ENCODE measurements around the gene NTPCR. TPM values are rescaled to one million over a fixed set of nuclear protein-coding genes. Genes with fewer than 3 reads are reported as not detected.

NTPCR gene
- total RNA-seq, 1 experiment from 2014 or later, result 50.0 TPM

- intact Hi-C loops (cut with micrococcal nuclease; ENCODE audit: unreplicated experiment), result no loop called here
- POLR2A ChIA-PET (ENCODE audit: low non-redundant PET), result no interaction called here
- Histone ChIP-seq H3K27me3 (replicated peaks; ENCODE audit: insufficient read depth, low read depth, low read length, poor library complexity) (no peaks in the 10 kb centered on the region), H3K4me1 (ENCODE audit: insufficient read depth, low read length, poor library complexity, severe bottlenecking) (peaks cover 7% of the 10 kb centered on the region), H3K4me3 (ENCODE audit: low read depth, low read length, poor library complexity, severe bottlenecking) (no peak overlapping the region), H3K36me3 (ENCODE audit: insufficient read depth, low read length, poor library complexity, severe bottlenecking) (no peaks in the 10 kb centered on the region), H3K9me3 (ENCODE audit: low read depth, low read length, poor library complexity, severe bottlenecking) (no peaks in the 10 kb centered on the region), H3K27ac (ENCODE audit: low read depth, low read length, poor library complexity, severe bottlenecking) (no peak overlapping the region)
- no peak for DNase-seq (ENCODE audit: low spot score)
- TF ChIP-seq EZH2 (IDR thresholded peaks at IDR 0.05; ENCODE audit: borderline replicate concordance, low read depth, low read length, poor library complexity, severe bottlenecking), result no peak
- TF ChIP-seq, protein P1, sequence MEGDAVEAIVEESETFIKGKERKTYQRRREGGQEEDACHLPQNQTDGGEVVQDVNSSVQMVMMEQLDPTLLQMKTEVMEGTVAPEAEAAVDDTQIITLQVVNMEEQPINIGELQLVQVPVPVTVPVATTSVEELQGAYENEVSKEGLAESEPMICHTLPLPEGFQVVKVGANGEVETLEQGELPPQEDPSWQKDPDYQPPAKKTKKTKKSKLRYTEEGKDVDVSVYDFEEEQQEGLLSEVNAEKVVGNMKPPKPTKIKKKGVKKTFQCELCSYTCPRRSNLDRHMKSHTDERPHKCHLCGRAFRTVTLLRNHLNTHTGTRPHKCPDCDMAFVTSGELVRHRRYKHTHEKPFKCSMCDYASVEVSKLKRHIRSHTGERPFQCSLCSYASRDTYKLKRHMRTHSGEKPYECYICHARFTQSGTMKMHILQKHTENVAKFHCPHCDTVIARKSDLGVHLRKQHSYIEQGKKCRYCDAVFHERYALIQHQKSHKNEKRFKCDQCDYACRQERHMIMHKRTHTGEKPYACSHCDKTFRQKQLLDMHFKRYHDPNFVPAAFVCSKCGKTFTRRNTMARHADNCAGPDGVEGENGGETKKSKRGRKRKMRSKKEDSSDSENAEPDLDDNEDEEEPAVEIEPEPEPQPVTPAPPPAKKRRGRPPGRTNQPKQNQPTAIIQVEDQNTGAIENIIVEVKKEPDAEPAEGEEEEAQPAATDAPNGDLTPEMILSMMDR (conservative IDR thresholded peaks at IDR 0.05; ENCODE audit: low read depth, low read length), result no peak
- no TSS peak for BruUV-seq (replicated peaks)
- CTCF ChIA-PET, result no interaction called here
Measured at GRCh38 chr1:232980355-232980978, 30.1 kb downstream of the NTPCR start.

DNA sequence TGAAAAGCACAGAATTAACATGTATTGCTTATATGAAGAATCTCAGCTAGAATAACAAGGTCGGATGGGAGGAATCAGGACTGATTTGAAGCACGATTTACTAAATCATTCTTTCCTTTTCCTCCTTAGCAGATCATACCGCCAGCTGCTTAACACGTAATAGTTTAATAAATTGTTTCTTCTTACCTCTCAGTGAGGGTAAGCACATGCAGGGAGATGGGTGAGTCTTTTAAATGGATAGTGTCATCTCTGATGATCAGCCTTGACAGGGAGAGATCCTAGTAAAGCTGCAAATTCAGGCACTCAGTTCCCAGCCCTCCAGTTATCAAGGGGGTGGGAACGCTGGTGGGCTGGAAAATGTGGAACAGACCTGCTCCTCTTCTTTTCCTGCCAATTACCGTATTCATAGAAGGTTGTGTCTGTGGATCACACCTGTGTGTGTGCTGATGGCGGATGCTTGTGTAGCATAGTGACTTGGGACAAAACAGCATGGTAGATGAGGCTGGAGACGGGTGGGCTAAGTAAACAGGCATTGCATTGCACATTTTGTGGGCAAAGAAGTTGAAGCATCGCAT, 30.7 kb downstream of the NTPCR start:
- peaks cover 7% of the 10 kb centered on the region for H3K4me1 ChIP-seq (ENCODE audit: insufficient read depth, low read length, poor library complexity, severe bottlenecking)
- no peaks in the 10 kb centered on the region for H3K9me3 ChIP-seq (ENCODE audit: low read depth, low read length, poor library complexity, severe bottlenecking)
- BruUV-seq (replicated peaks), result no TSS peak
- H3K36me3 ChIP-seq (ENCODE audit: insufficient read depth, low read length, poor library complexity, severe bottlenecking), result no peaks in the 10 kb centered on the region
- POLR2A ChIA-PET (ENCODE audit: low non-redundant PET), result no interaction called here
- no peaks in the 10 kb centered on the region for H3K27me3 ChIP-seq (replicated peaks; ENCODE audit: insufficient read depth, low read depth, low read length, poor library complexity)
- H3K27ac ChIP-seq (ENCODE audit: low read depth, low read length, poor library complexity, severe bottlenecking), result no peak overlapping the region
- DNase-seq (ENCODE audit: low spot score), result no peak
- H3K4me3 ChIP-seq (ENCODE audit: low read depth, low read length, poor library complexity, severe bottlenecking), result no peak overlapping the region
- TF ChIP-seq, protein P1 (conservative IDR thresholded peaks at IDR 0.05; ENCODE audit: low read depth, low read length), result no peak
- no peak for TF ChIP-seq EZH2 (IDR thresholded peaks at IDR 0.05; ENCODE audit: borderline replicate concordance, low read depth, low read length, poor library complexity, severe bottlenecking)
- CTCF ChIA-PET, result no interaction called here
- intact Hi-C loops (cut with micrococcal nuclease; ENCODE audit: unreplicated experiment), result no loop called here

DNA sequence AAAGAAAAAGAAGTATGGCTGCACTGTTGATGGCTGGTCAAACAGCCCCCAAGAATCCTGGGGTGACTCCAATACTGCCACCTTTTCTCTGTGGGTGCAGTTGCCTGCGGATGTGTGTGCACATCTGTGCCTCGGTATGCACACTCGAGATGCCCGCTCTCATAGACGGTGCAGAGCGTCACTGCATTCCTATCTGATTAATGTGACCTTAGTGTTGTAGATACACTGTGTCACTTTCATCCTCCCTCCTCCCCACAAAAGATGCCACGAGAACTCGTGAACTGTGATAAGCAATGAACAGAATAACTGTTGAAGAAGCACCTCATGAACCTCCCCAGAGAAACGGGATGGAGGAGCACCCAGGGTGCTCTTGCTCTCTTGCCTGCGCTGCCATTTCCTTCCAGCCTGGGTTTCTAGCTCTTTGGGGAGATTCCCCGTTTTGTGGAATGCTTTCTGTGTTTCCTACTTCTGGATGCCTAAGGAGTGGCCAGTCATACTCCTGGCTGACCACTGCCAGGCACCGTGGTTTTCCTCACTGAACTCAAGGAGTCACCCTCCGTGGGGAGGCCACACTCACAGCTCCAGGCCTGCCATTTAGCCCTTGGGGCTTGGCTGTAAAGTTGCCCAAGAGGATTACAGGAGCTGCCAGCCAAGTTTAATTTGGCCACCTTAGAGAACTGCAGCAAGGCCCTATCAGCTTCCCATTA, 32.0 kb downstream of the NTPCR start:
- H3K27me3 ChIP-seq (replicated peaks; ENCODE audit: insufficient read depth, low read depth, low read length, poor library complexity), result no peaks in the 10 kb centered on the region
- no TSS peak for BruUV-seq (replicated peaks)
- no peak for TF ChIP-seq EZH2 (IDR thresholded peaks at IDR 0.05; ENCODE audit: borderline replicate concordance, low read depth, low read length, poor library complexity, severe bottlenecking)
- TF ChIP-seq, protein P1 (conservative IDR thresholded peaks at IDR 0.05; ENCODE audit: low read depth, low read length), result no peak
- DNase-seq (ENCODE audit: low spot score), result no peak
- H3K4me3 ChIP-seq (ENCODE audit: low read depth, low read length, poor library complexity, severe bottlenecking), result no peak overlapping the region
- H3K4me1 ChIP-seq (ENCODE audit: insufficient read depth, low read length, poor library complexity, severe bottlenecking), result peaks cover 7% of the 10 kb centered on the region
- CTCF ChIA-PET, result no interaction called here
- intact Hi-C loops (cut with micrococcal nuclease; ENCODE audit: unreplicated experiment), result no loop called here
- H3K36me3 ChIP-seq (ENCODE audit: insufficient read depth, low read length, poor library complexity, severe bottlenecking), result no peaks in the 10 kb centered on the region
- POLR2A ChIA-PET (ENCODE audit: low non-redundant PET), result no interaction called here
- no peak overlapping the region for H3K27ac ChIP-seq (ENCODE audit: low read depth, low read length, poor library complexity, severe bottlenecking)
- H3K9me3 ChIP-seq (ENCODE audit: low read depth, low read length, poor library complexity, severe bottlenecking), result no peaks in the 10 kb centered on the region

All from A673 (cell line).